ENCODE results near the gene TUBGCP6. TPM values are rescaled to one million over a fixed set of nuclear protein-coding genes. Genes with fewer than 3 reads are reported as not detected.

The TUBGCP6 gene
- total RNA-seq, 2 experiments from 2014 or later = 44.8 to 47.2 TPM

GRCh38 chr22:50200461-50201190 is 44.2 kb downstream of the TUBGCP6 start, which contains the start of gene SELENOO:
TSS of gene SELENOO (plus strand) at chr22:50201011. CDS start at chr22:50201037, 26 bp downstream.
- Mint-ChIP-seq H3K36me3 (ENCODE audit: low read depth) (peaks cover 19% of the 10 kb centered on the region), H3K27me3 (no peaks in the 10 kb centered on the region), H3K27ac (peak within 1 kb of the TSS; percentile 64), H3K4me1 (ENCODE audit: low read depth) (peaks cover 27% of the 10 kb centered on the region), H3K4me3 (peak within 1 kb of the TSS; percentile 83), H3K9me3 (no peaks in the 10 kb centered on the region)
- no peak for TF ChIP-seq CTCF (IDR thresholded peaks at IDR 0.05)
- peak; percentile 94 for DNase-seq
- POLR2A ChIA-PET = interaction anchor here (0.9 to 2.1 kb wide), 6 partner anchors 10 to 29 kb away, joined by 3 to 11 read pairs (median 4); no protein-coding TSS in a partner anchor
- ATAC-seq = peak; percentile 95
- CTCF ChIA-PET = no interaction called here
- intact Hi-C loops (cut with micrococcal nuclease) = no loop called here

GRCh38 chr22:50199829-50200460 is 44.9 kb downstream of the TUBGCP6 start:
- no peak for TF ChIP-seq CTCF (IDR thresholded peaks at IDR 0.05)
- intact Hi-C loops (cut with micrococcal nuclease) = no loop called here
- Mint-ChIP-seq H3K27me3 (no peaks in the 10 kb centered on the region), H3K27ac (peak overlapping the region; percentile 64), H3K4me1 (ENCODE audit: low read depth) (peaks cover 24% of the 10 kb centered on the region), H3K36me3 (ENCODE audit: low read depth) (peaks cover 19% of the 10 kb centered on the region), H3K9me3 (no peaks in the 10 kb centered on the region), H3K4me3 (peak overlapping the region; percentile 68)
- POLR2A ChIA-PET = interaction anchor here (1.0 to 2.1 kb wide), 2 partner anchors 9 to 13 kb away, joined by 4 to 6 read pairs; no protein-coding TSS in a partner anchor
- DNase-seq (no peak), ATAC-seq (no peak)
- CTCF ChIA-PET = no interaction called here

GRCh38 chr22:50199251-50199721 is 45.5 kb downstream of the TUBGCP6 start:
- intact Hi-C loops (cut with micrococcal nuclease) = no loop called here
- POLR2A ChIA-PET = interaction anchor here (1.0 to 2.1 kb wide), 2 partner anchors 9 to 12 kb away, joined by 4 to 6 read pairs; no protein-coding TSS in a partner anchor
- Mint-ChIP-seq H3K4me1 (ENCODE audit: low read depth) (peaks cover 22% of the 10 kb centered on the region), H3K27me3 (no peaks in the 10 kb centered on the region), H3K9me3 (no peaks in the 10 kb centered on the region), H3K4me3 (peak overlapping the region; percentile 68), H3K27ac (peak overlapping the region; percentile 64), H3K36me3 (ENCODE audit: low read depth) (peaks cover 19% of the 10 kb centered on the region)
- DNase-seq (no peak), ATAC-seq (no peak)
- TF ChIP-seq CTCF (IDR thresholded peaks at IDR 0.05) = no peak
- CTCF ChIA-PET = no interaction called here

- H3K9me3 Mint-ChIP-seq = no peaks in the 10 kb centered on the region
- peaks cover 14% of the 10 kb centered on the region for H3K36me3 Mint-ChIP-seq (ENCODE audit: low read depth)
- H3K4me1 Mint-ChIP-seq (ENCODE audit: low read depth) = peaks cover 18% of the 10 kb centered on the region
- DNase-seq (no peak), ATAC-seq (no peak)
- no peak overlapping the region for H3K4me3 Mint-ChIP-seq
- intact Hi-C loops (cut with micrococcal nuclease) = no loop called here
- H3K27me3 Mint-ChIP-seq = no peaks in the 10 kb centered on the region
- CTCF ChIA-PET = no interaction called here
- H3K27ac Mint-ChIP-seq = no peak overlapping the region
- no peak for TF ChIP-seq CTCF (IDR thresholded peaks at IDR 0.05)
- POLR2A ChIA-PET = interaction anchor here (2.1 kb wide), 1 partner anchor 8 kb away, joined by 6 read pairs; no protein-coding TSS in a partner anchor
Observed at GRCh38 chr22:50198624-50199017, 46.2 kb downstream of the TUBGCP6 start.

All from activated CD8-positive, alpha-beta T cell treated with anti-CD3 and anti-CD28 coated beads for 36 hours (primary cell).